GM12878 (cell line): ENCODE measurements around the gene CD300H. TPM values are rescaled to one million over a fixed set of nuclear protein-coding genes. Genes with fewer than 3 reads are reported as not detected.

Experiments
- ATAC-seq: fragments of 200-7000 bp; cut with Tn5 transposase; 3 replicates; pipeline ENCODE4 v1.9.1; 2020; ENCODE audit warnings: mild to moderate bottlenecking, moderate library complexity
- BruUV-seq: library from RNA; stranded (reverse); fragments of 400-500 nt; replicated peaks from 2 replicates; lab custom pipeline; 2021; lab: Mats Ljungman, UMichigan
- CTCF ChIA-PET: fragments of 300-600 bp; sonication (Branson Sonifier 250); formaldehyde crosslinking; extraction: SDS; loops from one replicate; lab custom pipeline; 2021; ENCODE audit warnings: inconsistent platforms; lab: Yijun Ruan, JAX
- POLR2A ChIA-PET: fragments of 350-600 bp; formaldehyde crosslinking; extraction: SDS; loops from one replicate; lab custom pipeline; 2021; ENCODE audit warnings: inconsistent platforms; lab: Charles Lee
- RAD21 ChIA-PET: fragments of 300-600 bp; sonication (Branson Sonifier 250); formaldehyde crosslinking; loops from one replicate; lab custom pipeline; 2023; ENCODE audit warnings: antibody characterized with exemption; ENCODE audit not compliant: unreplicated experiment; lab: Charles Lee
- SMC1A ChIA-PET: fragments of 300-600 bp; sonication (Branson Sonifier 250); formaldehyde crosslinking; loops from one replicate; lab custom pipeline; 2023; ENCODE audit not compliant: unreplicated experiment, uncharacterized antibody; lab: Charles Lee
- DNase-seq: peaks from one replicate; pipeline ENCODE4 v3.0.0-alpha.2; 2011; ENCODE audit warnings: low read depth, low spot score
- FAIRE-seq: peaks from 3 replicates; lab custom pipeline; 2011; peaks lifted over from hg19 to GRCh38; lab: Jason Lieb, UNC
- H2AFZ ChIP-seq: 2 replicates; pipeline ENCODE4 v1.6.0; 2011; ENCODE audit warnings: low read depth, low read length, control low read depth; ENCODE audit not compliant: control insufficient read depth
- H3K27ac ChIP-seq: 2 replicates; pipeline ENCODE4 v1.5.1; 2011; ENCODE audit warnings: control low read depth; ENCODE audit not compliant: control insufficient read depth, insufficient read depth
- H3K27me3 ChIP-seq, 2 experiments: replicated peaks in 1 of 2; 2 replicates each; pipeline versions ENCODE4 v1.6.0 to v1.6.1; 2011; ENCODE audit warnings: low read length in 1 of 2; ENCODE audit not compliant: control insufficient read depth in 2 of 2, insufficient read depth in 2 of 2
- H3K36me3 ChIP-seq, 2 experiments: 2 replicates each; pipeline ENCODE4 v1.5.1; 2011; ENCODE audit warnings: low read length in 1 of 2; ENCODE audit not compliant: control insufficient read depth in 2 of 2, insufficient read depth in 2 of 2
- H3K4me1 ChIP-seq: 2 replicates; pipeline ENCODE4 v1.6.1; 2011; ENCODE audit warnings: mild to moderate bottlenecking, low read length, moderate library complexity, mixed read lengths; ENCODE audit not compliant: control insufficient read depth, insufficient read depth
- H3K4me2 ChIP-seq: 2 replicates; pipeline ENCODE4 v1.6.0; 2011; ENCODE audit warnings: control low read depth; ENCODE audit not compliant: control insufficient read depth, insufficient read depth
- H3K4me3 ChIP-seq: fragments of 200-600 bp; sonication (generic); 2 replicates; pipeline ENCODE4 v1.5.1; 2016
- H3K79me2 ChIP-seq: 2 replicates; pipeline ENCODE4 v1.6.0; 2011; ENCODE audit warnings: low read length; ENCODE audit not compliant: control insufficient read depth, insufficient read depth
- H3K9ac ChIP-seq: 2 replicates; pipeline ENCODE4 v1.8.0; 2011; ENCODE audit warnings: low read length, control low read depth, mixed read lengths; ENCODE audit not compliant: control insufficient read depth, insufficient read depth
- H3K9me3 ChIP-seq: replicated peaks from 3 replicates; pipeline ENCODE4 v1.5.1; 2011; ENCODE audit warnings: mild to moderate bottlenecking, low read length; ENCODE audit not compliant: control insufficient read depth, insufficient read depth
- H4K20me1 ChIP-seq: 2 replicates; pipeline ENCODE4 v1.6.0; 2011; ENCODE audit not compliant: control insufficient read depth, insufficient read depth
- CBX3 ChIP-seq: fragments of 200-600 bp; sonication (generic); IDR thresholded peaks from 2 replicates; pipeline ENCODE4 v1.6.1; 2016; ENCODE audit warnings: low read depth, borderline replicate concordance
- EGR1 ChIP-seq, 2 experiments: IDR thresholded peaks; 1 replicate in 1 of 2; 2 replicates in 1 of 2; pipeline ENCODE4 v1.6.1; 2011 to 2012; ENCODE audit warnings: low read depth in 2 of 2, low read length in 2 of 2, borderline replicate concordance in 1 of 2, mild to moderate bottlenecking in 1 of 2, moderate library complexity in 1 of 2
- IKZF1 ChIP-seq: fragments of 450-650 bp; conservative IDR thresholded peaks from 2 replicates; pipeline ENCODE4 v1.6.1; 2017; ENCODE audit warnings: antibody characterized with exemption, mild to moderate bottlenecking
- JUND ChIP-seq: IDR thresholded peaks from 2 replicates; pipeline ENCODE4 v1.6.1; 2012; ENCODE audit warnings: low read depth, mild to moderate bottlenecking, low read length, improper control_type of control experiment, moderate library complexity
- KAT2A ChIP-seq: conservative IDR thresholded peaks from 2 replicates; pipeline ENCODE4 v1.6.1; 2011; ENCODE audit warnings: low read depth, low read length; ENCODE audit not compliant: control insufficient read depth
- MTA3 ChIP-seq: IDR thresholded peaks from 2 replicates; pipeline ENCODE4 v1.6.1; 2012; ENCODE audit warnings: low read length, inconsistent platforms, borderline replicate concordance
- POU2F2 ChIP-seq: IDR thresholded peaks from 3 replicates; pipeline ENCODE4 v1.6.1; 2011; ENCODE audit warnings: low read depth, mild to moderate bottlenecking, low read length, borderline replicate concordance
- RELA ChIP-seq: fragments of 450-650 bp; IDR thresholded peaks from 2 replicates; pipeline ENCODE4 v1.8.0; 2014; ENCODE audit warnings: borderline replicate concordance; ENCODE audit not compliant: partially characterized antibody
- RFX5 ChIP-seq: IDR thresholded peaks from 2 replicates; pipeline ENCODE4 v1.6.1; 2011; ENCODE audit warnings: low read depth, low read length, improper control_type of control experiment
- SMC3 ChIP-seq: IDR thresholded peaks from 2 replicates; pipeline ENCODE4 v1.6.1; 2011; ENCODE audit warnings: low read length, improper control_type of control experiment, borderline replicate concordance
- SREBF2 ChIP-seq: IDR thresholded peaks from 2 replicates; pipeline ENCODE4 v1.6.1; 2012; ENCODE audit warnings: mild to moderate bottlenecking, low read length
- WRNIP1 ChIP-seq: IDR thresholded peaks from 2 replicates; pipeline ENCODE4 v1.6.1; 2011; ENCODE audit warnings: low read depth, low read length, improper control_type of control experiment, borderline replicate concordance
- ZBTB33 ChIP-seq: fragments of 450-650 bp; IDR thresholded peaks from 2 replicates; pipeline ENCODE4 v1.6.1; 2017; ENCODE audit warnings: mild to moderate bottlenecking
- ZNF592 ChIP-seq: fragments of 450-650 bp; IDR thresholded peaks from 2 replicates; pipeline ENCODE4 v1.6.1; 2017; ENCODE audit warnings: mild to moderate bottlenecking, moderate library complexity
- WGBS: methylation state at CpG from one replicate; pipeline ENCODE4 v1.1.6; 2016; ENCODE audit warnings: low lambda C conversion rate; ENCODE audit not compliant: insufficient replicate concordance, insufficient coverage; ENCODE audit errors: missing lambda C conversion rate; 5-methylcytosine and 5-hydroxymethylcytosine counted together
- in situ Hi-C: fragments of 300-500 bp; cut with MboI; formaldehyde crosslinking; loops from 9 replicates; pipeline ENCODE4 v1.14.3; 2018; ENCODE audit warnings: mixed read lengths
- intact Hi-C: fragments of 100-400 bp; cut with micrococcal nuclease; formaldehyde crosslinking; loops from one replicate; pipeline ENCODE4 v1.14.2; 2022; ENCODE audit not compliant: unreplicated experiment
- polyA plus RNA-seq, 11 experiments: library from polyadenylated mRNA; depleted of rRNA in 4 of 11; unstranded in 6 of 11; stranded (reverse) in 5 of 11; fragments of >200 nt; fragmentation: Nextera tagmentation in 4 of 11; fragmentation: Illumina TruSeq in 1 of 11; extraction: Ambion mirVana in 4 of 11; extraction: Trizol in 1 of 11; gene quantifications; 1 replicate in 1 of 11; 2 replicates in 10 of 11; pipeline versions ENCODE4 v1.2.1 to v1.2.3, GENCODE V29; 2011 to 2016; ENCODE audit warnings: inconsistent platforms in 2 of 11, missing spikeins in 2 of 11, low read depth in 1 of 11
- total RNA-seq, 4 experiments: library from RNA; depleted of rRNA in 3 of 4; stranded (reverse); fragments of >200 nt in 3 of 4; fragmentation: Illumina TruSeq in 1 of 4; extraction: Trizol in 1 of 4; gene quantifications; 2 replicates each; pipeline versions ENCODE4 v1.2.1 to v1.2.3, GENCODE V29; 2013 to 2021
- TF ChIP-seq, protein P1 (sequence below): fragments of 450-650 bp; conservative IDR thresholded peaks from 2 replicates; pipeline ENCODE4 v1.6.1; 2017; ENCODE audit warnings: mild to moderate bottlenecking, moderate library complexity

Gene CD300H
- total and polyA plus RNA-seq, 10 of the 15 experiments (the other 5 are each of a cell fraction or from before 2014, with no cell fraction given), result not detected

DNA sequence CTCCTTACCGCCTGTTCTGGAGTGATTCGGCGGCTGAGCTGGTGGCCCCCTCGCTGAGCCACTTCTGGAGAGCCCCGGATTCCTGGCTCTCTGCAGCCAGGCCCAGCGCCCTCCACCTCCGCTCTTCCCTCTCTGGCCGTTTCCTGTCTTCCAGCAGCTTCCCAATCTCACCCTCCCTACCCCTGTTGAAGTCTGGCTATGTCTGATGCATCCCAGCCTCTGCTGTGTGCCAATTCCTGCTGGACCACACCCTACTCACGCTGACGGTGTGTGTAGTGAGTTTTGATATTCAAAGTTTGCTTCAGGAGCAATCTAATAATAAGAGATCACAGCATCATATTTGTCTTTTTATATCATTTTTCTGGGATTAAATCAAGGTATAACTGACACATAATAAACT lies 15.3 kb upstream of the CD300H start (continued):
- TF ChIP-seq ZBTB33 (no peak), IKZF1 (no peak), RFX5 (no peak), ZNF592 (no peak), KAT2A (no peak)

DNA sequence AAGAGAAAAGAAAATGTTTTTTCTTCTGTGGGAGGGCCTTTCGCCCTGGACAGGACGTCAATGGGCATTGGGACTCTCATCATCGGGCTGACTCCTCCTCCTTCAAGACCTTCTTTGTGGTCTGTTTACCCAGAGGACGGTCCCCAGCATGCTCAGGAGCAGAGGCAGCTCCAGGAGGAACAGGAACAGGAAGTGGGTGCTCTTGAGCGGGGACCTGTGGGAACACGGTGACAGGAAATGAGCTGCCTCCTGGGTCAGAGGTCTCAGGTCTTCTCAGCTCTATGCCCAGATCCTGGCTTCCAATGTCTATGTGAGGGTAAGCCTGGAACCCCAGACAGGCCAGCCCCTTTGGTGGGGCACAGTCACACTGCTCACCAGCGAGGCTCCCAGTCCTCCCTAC lies 12.6 kb upstream of the CD300H start:
- ChIA-PET RAD21 (no interaction called here), SMC1A (interaction anchor here (1.2 kb wide), 1 partner anchor 65 kb away, joined by 3 read pairs; no protein-coding TSS in a partner anchor), POLR2A (no interaction called here), CTCF (no interaction called here)
- BruUV-seq, result no TSS peak
- in situ Hi-C loops (loop anchor here (10.0 kb wide), 1 partner anchor 65 kb away; no protein-coding TSS in a partner anchor), intact Hi-C loops (no loop called here)
- 18% methylated on average over 7 of the region's 7 CpGs for WGBS
- no peak for FAIRE-seq
- H3K9ac ChIP-seq, result no peak overlapping the region
- no peaks in the 10 kb centered on the region for H3K4me1 ChIP-seq
- H2AFZ ChIP-seq, result peak overlapping the region; percentile 24; the same call in 1 of the 2 replicates
- H3K4me3 ChIP-seq, result no peak overlapping the region
- H3K79me2 ChIP-seq, result no peaks in the 10 kb centered on the region
- no peak overlapping the region for H3K4me2 ChIP-seq
- no peaks in the 10 kb centered on the region for H4K20me1 ChIP-seq
- no peak for ATAC-seq
- H3K9me3 ChIP-seq, result no peaks in the 10 kb centered on the region; the same call in 2 of the 3 replicates
- no peak for DNase-seq
- H3K27ac ChIP-seq, result no peak overlapping the region
- H3K36me3 ChIP-seq, result no peaks in the 10 kb centered on the region
- no peaks in the 10 kb centered on the region; a peak in 1 of 4 replicates for H3K27me3 ChIP-seq
- TF ChIP-seq, protein P1, sequence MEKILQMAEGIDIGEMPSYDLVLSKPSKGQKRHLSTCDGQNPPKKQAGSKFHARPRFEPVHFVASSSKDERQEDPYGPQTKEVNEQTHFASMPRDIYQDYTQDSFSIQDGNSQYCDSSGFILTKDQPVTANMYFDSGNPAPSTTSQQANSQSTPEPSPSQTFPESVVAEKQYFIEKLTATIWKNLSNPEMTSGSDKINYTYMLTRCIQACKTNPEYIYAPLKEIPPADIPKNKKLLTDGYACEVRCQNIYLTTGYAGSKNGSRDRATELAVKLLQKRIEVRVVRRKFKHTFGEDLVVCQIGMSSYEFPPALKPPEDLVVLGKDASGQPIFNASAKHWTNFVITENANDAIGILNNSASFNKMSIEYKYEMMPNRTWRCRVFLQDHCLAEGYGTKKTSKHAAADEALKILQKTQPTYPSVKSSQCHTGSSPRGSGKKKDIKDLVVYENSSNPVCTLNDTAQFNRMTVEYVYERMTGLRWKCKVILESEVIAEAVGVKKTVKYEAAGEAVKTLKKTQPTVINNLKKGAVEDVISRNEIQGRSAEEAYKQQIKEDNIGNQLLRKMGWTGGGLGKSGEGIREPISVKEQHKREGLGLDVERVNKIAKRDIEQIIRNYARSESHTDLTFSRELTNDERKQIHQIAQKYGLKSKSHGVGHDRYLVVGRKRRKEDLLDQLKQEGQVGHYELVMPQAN, result no peak
- TF ChIP-seq RELA (no peak), POU2F2 (no peak), CBX3 (no peak), IKZF1 (no peak), EGR1 (IDR thresholded peaks at IDR 0.05; ENCODE audit: borderline replicate concordance in 1 of 2, low read depth in 2 of 2, low read length in 2 of 2) (no peak), WRNIP1 (no peak), MTA3 (no peak), JUND (no peak), SREBF2 (no peak), SMC3 (no peak)
